Stimulated activated effector memory CD8-positive, alpha-beta T cell treated with anti-CD3 and anti-CD28 coated beads, Interleukin-12 subunit alpha, Interleukin-12 subunit beta, amount 100 ng/mL, for 72 hours (primary cell): ENCODE results near the gene EPHA6.
"Not testable (repeated sequence)": the region's sequence is repeated elsewhere in the genome, so short reads cannot be mapped to it uniquely, and the experiment has no call there.

Experiments used
- ATAC-seq: fragments of 150-1000 bp; cut with Tn5 transposase; 2 replicates; pipeline ENCODE4 v1.10.0; 2021
- DNase-seq, 2 donors: peaks; one replicate each; pipeline ENCODE4 v3.0.0; 2021 to 2022; ENCODE audit warnings: low spot score in 2 of 2
- H3K27ac Mint-ChIP-seq: one replicate; pipeline ENCODE4 v1.8.0; 2022; ENCODE audit warnings: mild to moderate bottlenecking, mixed read lengths
- H3K36me3 Mint-ChIP-seq: one replicate; pipeline ENCODE4 v1.8.0; 2022; ENCODE audit warnings: mild to moderate bottlenecking, mixed read lengths
- H3K4me1 Mint-ChIP-seq: one replicate; pipeline ENCODE4 v1.8.0; 2022; ENCODE audit warnings: mixed read lengths
- H3K4me3 Mint-ChIP-seq: one replicate; pipeline ENCODE4 v1.8.0; 2022; ENCODE audit warnings: mild to moderate bottlenecking, mixed read lengths
- H3K9me3 Mint-ChIP-seq: one replicate; pipeline ENCODE4 v1.8.0; 2022; ENCODE audit warnings: mixed read lengths

The EPHA6 gene

DNA sequence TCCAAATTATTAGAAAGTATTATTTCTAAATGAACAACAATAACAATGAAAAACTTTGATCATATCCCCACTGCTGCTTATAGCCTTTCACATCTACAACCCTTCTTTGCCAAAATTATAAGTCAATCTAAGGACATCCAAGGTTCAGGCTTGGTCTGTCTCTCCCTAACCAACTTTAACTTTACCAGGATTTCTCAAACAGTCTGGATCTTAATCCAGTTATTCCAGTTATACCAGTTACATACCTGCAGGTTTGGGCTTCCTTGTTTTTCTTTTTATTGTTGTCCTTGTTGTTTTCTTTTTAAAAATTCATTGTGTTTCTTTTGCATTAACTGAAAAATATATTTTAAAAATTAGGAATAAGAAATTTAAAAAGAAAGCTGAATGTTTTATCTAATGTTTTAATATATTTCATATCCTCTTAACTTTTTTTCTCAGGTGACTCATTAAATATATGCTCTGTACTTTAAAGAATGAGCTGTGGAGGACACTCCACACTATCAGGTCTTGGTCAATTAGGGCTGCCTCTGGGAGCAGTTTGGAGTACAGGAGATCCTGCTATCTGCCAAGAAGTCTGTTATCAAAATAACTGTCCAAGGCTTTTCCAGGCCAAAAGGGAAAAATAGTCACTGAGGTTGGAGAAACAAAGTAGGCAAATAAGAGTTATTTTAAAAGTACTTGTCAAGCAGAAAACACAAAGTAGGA lies 421.4 kb downstream of the EPHA6 start:
- ATAC-seq (no peak), DNase-seq (no peak)
- Mint-ChIP-seq H3K27ac (no peak overlapping the region), H3K4me1 (no peaks in the 10 kb centered on the region), H3K36me3 (no peaks in the 10 kb centered on the region), H3K4me3 (no peak overlapping the region), H3K9me3 (peaks cover 3% of the 10 kb centered on the region)

DNA sequence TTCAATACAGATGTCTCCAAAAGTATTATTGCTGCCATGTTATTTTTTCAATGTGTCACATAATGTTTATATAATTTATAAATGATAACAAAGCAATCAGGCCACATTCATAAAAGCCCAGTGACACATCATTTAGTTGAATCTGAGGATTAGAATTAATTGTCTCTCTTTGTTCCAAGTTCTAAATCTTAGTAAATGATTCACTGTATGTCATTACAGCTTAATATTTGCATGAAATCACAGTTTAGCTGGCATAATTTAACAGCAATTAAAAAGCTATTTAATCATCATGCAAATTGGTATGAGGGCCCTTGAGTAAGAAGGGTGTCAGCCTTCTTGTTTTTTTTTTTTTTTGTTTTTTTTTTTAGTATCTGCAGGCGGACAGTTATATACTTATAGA lies 427.0 kb downstream of the EPHA6 start:
- H3K4me3 Mint-ChIP-seq: no peak overlapping the region
- no peaks in the 10 kb centered on the region for H3K36me3 Mint-ChIP-seq
- H3K9me3 Mint-ChIP-seq: no peaks in the 10 kb centered on the region
- no peak for ATAC-seq
- no peak overlapping the region for H3K27ac Mint-ChIP-seq
- no peak for DNase-seq
- H3K4me1 Mint-ChIP-seq: no peaks in the 10 kb centered on the region

DNA sequence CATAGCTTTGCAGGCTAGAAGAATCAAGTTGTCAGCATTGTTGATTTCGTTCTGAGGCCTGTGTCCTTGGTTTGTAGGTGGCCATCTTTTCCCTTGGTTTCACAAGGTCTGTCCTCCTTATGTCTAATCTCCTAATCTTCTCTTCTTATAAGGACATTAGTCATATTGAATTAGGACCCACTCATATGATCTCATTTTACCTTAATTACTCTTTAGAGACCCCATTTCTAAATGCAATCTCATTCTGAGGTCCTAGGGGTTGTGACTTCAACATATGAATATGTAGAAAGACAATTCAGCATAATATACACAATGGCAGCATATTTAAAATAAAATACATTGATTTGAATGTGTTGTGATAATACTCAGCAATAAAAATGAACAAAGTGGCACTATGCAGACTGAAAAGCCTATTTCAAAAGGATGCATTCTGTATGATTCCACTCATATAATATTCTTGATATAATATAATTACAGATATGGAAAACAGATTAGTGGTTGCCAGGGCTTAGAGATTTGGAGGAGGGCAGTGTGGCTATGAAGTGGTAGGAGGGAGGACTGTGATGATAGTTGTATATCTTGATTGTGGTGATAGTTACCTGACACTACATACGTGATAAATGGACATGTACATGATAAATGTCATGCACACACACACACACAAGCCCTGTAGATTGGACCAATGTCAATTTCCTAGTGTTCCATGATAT lies 431.0 kb downstream of the EPHA6 start:
- Mint-ChIP-seq H3K27ac (no peak overlapping the region), H3K4me3 (no peak overlapping the region), H3K36me3 (no peaks in the 10 kb centered on the region), H3K9me3 (peaks cover 2% of the 10 kb centered on the region), H3K4me1 (no peaks in the 10 kb centered on the region)
- ATAC-seq (no peak), DNase-seq (no peak)

DNA sequence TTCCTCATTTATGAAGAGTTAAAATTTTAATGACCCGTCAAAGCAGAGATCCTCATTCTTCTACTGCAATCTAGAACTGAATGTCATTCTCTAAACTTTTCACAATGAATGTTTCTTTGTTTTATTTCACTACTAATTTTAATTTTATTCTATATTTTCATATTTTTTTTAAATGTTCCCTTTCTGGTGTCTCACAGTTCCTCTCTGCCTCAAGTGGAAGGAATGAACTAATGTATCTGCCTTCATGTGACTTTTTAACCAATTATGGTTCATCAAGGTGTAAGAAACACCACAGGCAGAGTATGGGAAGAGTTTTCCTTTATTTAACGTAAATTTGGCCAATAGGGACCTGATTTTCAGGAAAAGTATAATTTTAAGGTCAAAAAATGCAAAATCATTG lies 441.7 kb downstream of the EPHA6 start:
- Mint-ChIP-seq H3K9me3 (no peaks in the 10 kb centered on the region), H3K27ac (no peak overlapping the region), H3K4me1 (no peaks in the 10 kb centered on the region), H3K36me3 (no peaks in the 10 kb centered on the region), H3K4me3 (no peak overlapping the region)
- DNase-seq (no peak), ATAC-seq (no peak)

GRCh38 chr3:97257942-97258697 lies 443.7 kb downstream of the EPHA6 start:
- Mint-ChIP-seq H3K9me3 (no peaks in the 10 kb centered on the region), H3K36me3 (no peaks in the 10 kb centered on the region), H3K27ac (no peak overlapping the region), H3K4me1 (no peaks in the 10 kb centered on the region), H3K4me3 (no peak overlapping the region)
- DNase-seq (no peak), ATAC-seq (no peak)

GRCh38 chr3:97259263-97259662 lies 444.9 kb downstream of the EPHA6 start:
- H3K4me3 Mint-ChIP-seq: no peak overlapping the region
- no peak for DNase-seq
- no peaks in the 10 kb centered on the region for H3K36me3 Mint-ChIP-seq
- no peaks in the 10 kb centered on the region for H3K4me1 Mint-ChIP-seq
- H3K27ac Mint-ChIP-seq: no peak overlapping the region
- no peak for ATAC-seq
- peaks cover 2% of the 10 kb centered on the region for H3K9me3 Mint-ChIP-seq

DNA sequence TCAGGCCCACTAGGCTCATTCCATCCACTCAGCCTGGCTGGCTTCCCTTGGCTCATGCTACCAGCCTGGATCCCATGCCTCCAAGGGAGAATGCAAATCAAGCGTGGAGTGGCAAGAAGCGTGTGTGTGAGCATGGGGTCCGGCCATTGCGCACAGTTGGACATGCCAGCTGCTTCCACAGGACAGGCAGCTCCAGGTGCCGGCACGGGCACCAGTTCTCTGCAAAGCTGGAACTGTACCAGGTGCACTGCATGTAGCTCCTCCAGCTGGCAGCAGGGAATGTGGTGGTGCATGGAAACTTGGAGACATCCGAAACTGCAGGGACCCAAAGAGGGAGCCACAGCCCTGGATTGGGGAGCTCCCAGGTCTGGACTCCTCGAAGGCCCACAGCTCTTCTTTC lies 449.8 kb downstream of the EPHA6 start:
- H3K27ac Mint-ChIP-seq: no peak overlapping the region
- H3K36me3 Mint-ChIP-seq: no peaks in the 10 kb centered on the region
- no peak for DNase-seq
- H3K4me3 Mint-ChIP-seq: no peak overlapping the region
- peaks cover 4% of the 10 kb centered on the region for H3K9me3 Mint-ChIP-seq
- peak; percentile 34 for ATAC-seq
- H3K4me1 Mint-ChIP-seq: no peaks in the 10 kb centered on the region

GRCh38 chr3:97265237-97266005 lies 451.0 kb downstream of the EPHA6 start:
- Mint-ChIP-seq H3K4me3 (no peak overlapping the region), H3K36me3 (no peaks in the 10 kb centered on the region), H3K9me3 (peaks cover 5% of the 10 kb centered on the region), H3K4me1 (no peaks in the 10 kb centered on the region), H3K27ac (no peak overlapping the region)
- peak; percentile 36 for ATAC-seq
- no peak for DNase-seq

- no peak overlapping the region for H3K4me3 Mint-ChIP-seq
- peaks cover 5% of the 10 kb centered on the region for H3K9me3 Mint-ChIP-seq
Measured at GRCh38 chr3:97269202-97269601, 454.8 kb downstream of the EPHA6 start.

DNA sequence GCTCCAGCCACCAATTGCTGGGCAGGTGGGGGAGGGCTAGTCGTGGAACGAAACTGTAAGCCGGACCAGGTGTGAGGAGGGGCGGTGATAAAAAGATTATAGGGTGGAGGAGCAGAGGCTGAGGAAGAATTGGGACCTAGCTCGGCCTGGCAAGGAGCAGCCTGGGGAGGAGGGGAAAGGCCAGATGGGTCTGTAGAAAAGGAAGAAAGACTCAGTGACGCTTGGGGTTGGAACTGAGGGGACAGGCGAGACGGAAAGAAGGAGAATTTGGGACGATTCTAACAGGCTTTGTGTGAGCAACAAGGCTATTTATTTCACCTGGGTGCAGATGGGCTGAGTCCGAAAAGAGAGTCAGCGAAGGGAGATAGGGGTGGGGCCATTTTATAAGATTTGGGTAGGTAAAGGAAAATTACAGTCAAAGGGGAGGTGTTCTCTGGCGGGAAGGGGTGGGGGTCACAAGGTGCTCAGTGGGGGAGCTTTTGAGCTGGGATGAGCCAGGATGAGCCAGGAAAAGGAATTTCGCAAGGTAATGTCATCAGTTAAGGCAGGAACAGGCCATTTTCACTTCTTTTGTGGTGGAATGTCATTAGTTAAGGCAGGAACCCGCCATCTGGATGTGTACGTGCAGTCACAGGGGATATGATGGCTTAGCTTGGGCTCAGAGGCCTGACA lies 462.6 kb downstream of the EPHA6 start:
- not testable (repeated sequence) for DNase-seq, H3K27ac Mint-ChIP-seq, ATAC-seq, H3K36me3 Mint-ChIP-seq, H3K4me1 Mint-ChIP-seq, H3K4me3 Mint-ChIP-seq
- peaks cover 21% of the 10 kb centered on the region for H3K9me3 Mint-ChIP-seq

More at GRCh38 chr3:97269202-97269601, 454.8 kb downstream of the EPHA6 start:
- Mint-ChIP-seq H3K27ac (no peak overlapping the region), H3K4me1 (no peaks in the 10 kb centered on the region), H3K36me3 (no peaks in the 10 kb centered on the region)
- ATAC-seq (no peak), DNase-seq (no peak)

- Mint-ChIP-seq H3K4me1 (no peaks in the 10 kb centered on the region), H3K27ac (no peak overlapping the region)
- no peak for ATAC-seq
Measured at GRCh38 chr3:97277708-97278107, 463.3 kb downstream of the EPHA6 start.

DNA sequence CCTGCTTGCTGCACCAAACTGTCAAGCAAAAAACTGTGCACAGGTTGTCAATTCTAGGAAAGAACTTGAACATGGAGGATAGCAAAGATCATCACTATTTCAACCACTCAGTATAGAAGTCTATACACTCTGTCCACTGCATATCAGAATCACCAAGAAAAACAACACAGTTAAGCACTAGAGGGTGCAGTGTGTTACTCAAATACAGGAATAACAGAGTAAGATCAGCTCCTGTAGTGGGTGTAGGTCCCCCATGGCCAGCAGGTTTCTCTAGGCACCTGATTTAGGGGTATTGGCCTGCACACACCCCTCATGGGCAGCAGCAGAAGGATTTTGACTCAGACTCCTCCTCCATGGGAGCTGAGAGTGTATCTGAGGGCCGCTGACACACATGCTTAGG lies 464.1 kb downstream of the EPHA6 start:
- DNase-seq (no peak), ATAC-seq (peak; percentile 11)
- H3K4me1 Mint-ChIP-seq: no peaks in the 10 kb centered on the region
- no peak overlapping the region for H3K27ac Mint-ChIP-seq
- no peaks in the 10 kb centered on the region for H3K36me3 Mint-ChIP-seq
- no peak overlapping the region for H3K4me3 Mint-ChIP-seq
- H3K9me3 Mint-ChIP-seq: peaks cover 18% of the 10 kb centered on the region

More at GRCh38 chr3:97277708-97278107, 463.3 kb downstream of the EPHA6 start:
- no peak for DNase-seq
- peaks cover 18% of the 10 kb centered on the region for H3K9me3 Mint-ChIP-seq
- H3K4me3 Mint-ChIP-seq: no peak overlapping the region
- H3K36me3 Mint-ChIP-seq: no peaks in the 10 kb centered on the region

DNA sequence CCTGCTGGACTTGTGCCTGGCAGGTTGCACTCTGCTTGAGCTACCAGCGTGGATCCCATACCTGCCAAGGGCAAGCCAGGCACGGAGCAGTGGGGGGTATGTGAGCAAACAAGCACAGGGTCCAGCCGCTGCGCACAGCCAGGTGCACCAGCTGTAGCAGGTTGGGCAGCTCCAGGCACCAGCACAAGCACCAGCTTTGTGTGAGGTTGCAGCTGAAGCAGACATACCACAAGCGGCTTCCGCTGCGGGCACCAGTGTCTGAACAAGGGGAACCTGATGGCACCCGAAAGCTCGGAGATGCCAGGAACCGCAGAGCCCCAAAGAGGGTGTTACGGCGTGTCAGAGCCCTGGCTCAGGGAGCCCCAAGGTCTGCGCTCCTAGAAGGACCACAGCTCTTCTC lies 477.5 kb downstream of the EPHA6 start:
- H3K36me3 Mint-ChIP-seq: no peaks in the 10 kb centered on the region
- peaks cover 18% of the 10 kb centered on the region for H3K9me3 Mint-ChIP-seq

DNA sequence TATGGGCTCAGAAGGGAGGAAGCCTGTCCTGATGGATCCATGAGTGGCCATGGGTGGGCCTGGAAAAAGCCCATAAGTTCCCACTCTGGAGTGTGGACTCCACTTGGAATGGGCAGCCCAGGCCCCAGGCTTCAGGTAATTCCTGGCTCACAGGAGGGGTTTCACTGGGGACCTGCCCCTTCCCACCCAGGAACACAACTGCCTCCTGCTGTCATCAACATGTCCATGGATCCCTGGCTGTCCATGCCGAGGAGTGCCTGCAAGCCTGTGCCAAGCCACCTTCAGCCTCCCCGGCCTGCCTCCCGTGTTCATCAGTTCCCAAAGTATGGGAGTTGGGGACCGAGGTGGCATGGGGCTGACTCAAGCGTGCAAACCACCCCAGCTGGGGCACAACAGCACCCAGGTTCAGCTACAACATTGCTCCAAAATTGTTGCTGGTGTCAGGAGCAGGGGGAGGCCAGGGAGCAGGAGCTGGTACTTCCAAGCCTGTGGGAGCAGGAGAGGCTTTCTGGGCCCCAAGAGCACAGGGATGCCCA lies 479.3 kb downstream of the EPHA6 start:
- H3K4me3 Mint-ChIP-seq: no peak overlapping the region
- H3K4me1 Mint-ChIP-seq: no peaks in the 10 kb centered on the region
- no peak overlapping the region for H3K27ac Mint-ChIP-seq
- peaks cover 21% of the 10 kb centered on the region for H3K9me3 Mint-ChIP-seq
- ATAC-seq: peak; percentile 37
- no peak for DNase-seq
- no peaks in the 10 kb centered on the region for H3K36me3 Mint-ChIP-seq

More for the DNA sequence above, 477.5 kb downstream of the EPHA6 start:
- Mint-ChIP-seq H3K4me3 (no peak overlapping the region), H3K27ac (no peak overlapping the region), H3K4me1 (no peaks in the 10 kb centered on the region)
- ATAC-seq (no peak), DNase-seq (no peak)
